K562 (cell line): ENCODE data around the gene POLRMT. TPM values are rescaled to one million over a fixed set of nuclear protein-coding genes. Genes with fewer than 3 reads are reported as not detected.

Experiments
- CHD7 ChIP-seq: fragments of 200-600 bp; sonication (generic); IDR thresholded peaks from one replicate; pipeline ENCODE4 v1.6.1; 2012; ENCODE audit warnings: mild to moderate bottlenecking, low read depth, low read length, inconsistent platforms
- CREM ChIP-seq: IDR thresholded peaks from 2 replicates; pipeline ENCODE4 v1.6.1; 2014; ENCODE audit warnings: antibody characterized with exemption, low read depth
- MITF ChIP-seq: IDR thresholded peaks from 2 replicates; pipeline ENCODE4 v1.6.1; 2014; ENCODE audit warnings: antibody characterized with exemption
- NUFIP1 ChIP-seq: fragments of 450-650 bp; IDR thresholded peaks from 2 replicates; pipeline ENCODE4 v1.6.1; 2018; ENCODE audit not compliant: partially characterized antibody
- RBBP5 ChIP-seq: fragments of 200-600 bp; sonication (generic); IDR thresholded peaks from 2 replicates; pipeline ENCODE4 v1.6.1; 2012; ENCODE audit warnings: borderline replicate concordance, mild to moderate bottlenecking, low read length, control low read depth, inconsistent platforms; ENCODE audit not compliant: insufficient read depth, poor library complexity, severe bottlenecking
- SRSF1 ChIP-seq: fragments of 200-400 bp; formaldehyde crosslinking; IDR thresholded peaks from 2 replicates; pipeline ENCODE4 v1.6.1; 2017; ENCODE audit warnings: mild to moderate bottlenecking, low read depth, low read length, moderate library complexity
- U2AF2 ChIP-seq: fragments of 200-400 bp; formaldehyde crosslinking; optimal IDR thresholded peaks from 2 replicates; pipeline ENCODE3; 2017; ENCODE audit warnings: low read depth, mild to moderate bottlenecking, low read length
- VEZF1 ChIP-seq: fragments of 200-800 bp; sonication (Bioruptor generic); IDR thresholded peaks from 2 replicates; pipeline ENCODE4 v1.6.1; 2017; ENCODE audit warnings: missing genetic modification characterization, missing compliant biosample characterization
- polyA plus RNA-seq, 8 experiments: library from polyadenylated mRNA; depleted of rRNA in 4 of 8; stranded (reverse) in 5 of 8; unstranded in 3 of 8; fragments of >200 nt; fragmentation: Nextera tagmentation in 2 of 8; fragmentation: Illumina TruSeq in 1 of 8; extraction: Ambion mirVana in 2 of 8; extraction: Trizol in 1 of 8; gene quantifications; 2 replicates each; pipeline versions ENCODE4 v1.2.1 to v1.2.3, GENCODE V29; 2011 to 2014; ENCODE audit warnings: inconsistent platforms in 1 of 8, missing spikeins in 1 of 8
- total RNA-seq, 7 experiments: library from RNA; depleted of rRNA in 6 of 7; stranded (reverse); fragments of >200 nt in 6 of 7; fragmentation: Illumina TruSeq in 2 of 7; extraction: Trizol in 2 of 7; gene quantifications; 2 replicates each; pipeline versions ENCODE4 v1.2.1 to v1.2.3, GENCODE V29; 2011 to 2021; ENCODE audit warnings: low replicate concordance in 1 of 7
- TF ChIP-seq, protein P1 (sequence below): fragments of 450-650 bp; formaldehyde crosslinking; IDR thresholded peaks from 2 replicates; pipeline ENCODE4 v1.4.0; 2022; ENCODE audit warnings: missing genetic modification characterization

POLRMT gene
- total and polyA plus RNA-seq, 9 of the 15 experiments (the other 6 are each of a cell fraction or from before 2014, with no cell fraction given) = 30.3 to 144 (median 68.0) TPM

GRCh38 chr19:662207-662961 is 29.0 kb upstream of the POLRMT start (continued):
- no peak for TF ChIP-seq CHD7
- no peak for TF ChIP-seq U2AF2
- no peak for TF ChIP-seq MITF
- no peak for TF ChIP-seq RBBP5
- TF ChIP-seq, protein P1, sequence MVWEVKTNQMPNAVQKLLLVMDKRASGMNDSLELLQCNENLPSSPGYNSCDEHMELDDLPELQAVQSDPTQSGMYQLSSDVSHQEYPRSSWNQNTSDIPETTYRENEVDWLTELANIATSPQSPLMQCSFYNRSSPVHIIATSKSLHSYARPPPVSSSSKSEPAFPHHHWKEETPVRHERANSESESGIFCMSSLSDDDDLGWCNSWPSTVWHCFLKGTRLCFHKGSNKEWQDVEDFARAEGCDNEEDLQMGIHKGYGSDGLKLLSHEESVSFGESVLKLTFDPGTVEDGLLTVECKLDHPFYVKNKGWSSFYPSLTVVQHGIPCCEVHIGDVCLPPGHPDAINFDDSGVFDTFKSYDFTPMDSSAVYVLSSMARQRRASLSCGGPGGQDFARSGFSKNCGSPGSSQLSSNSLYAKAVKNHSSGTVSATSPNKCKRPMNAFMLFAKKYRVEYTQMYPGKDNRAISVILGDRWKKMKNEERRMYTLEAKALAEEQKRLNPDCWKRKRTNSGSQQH (CRISPR knock-in tag) = no peak
- no peak for TF ChIP-seq SRSF1
- no peak for TF ChIP-seq VEZF1 (CRISPR knock-in tag)
- peak; percentile 41; the same call in 1 of the 2 replicates for TF ChIP-seq CREM
- no peak for TF ChIP-seq NUFIP1
